GM12891 (cell line): Measurements from ENCODE around the gene MGLL.

Experiments
- DNase-seq: peaks from one replicate; pipeline ENCODE4 v3.0.0; 2011; ENCODE audit warnings: low spot score; ENCODE audit not compliant: insufficient read length
- FAIRE-seq: peaks from 2 replicates; lab custom pipeline; 2011; peaks lifted over from hg19 to GRCh38; lab: Jason Lieb, UNC
- PAX5 ChIP-seq: IDR thresholded peaks from 2 replicates; pipeline ENCODE4 v1.6.1; 2011; ENCODE audit warnings: low read length, moderate library complexity, mild to moderate bottlenecking; ENCODE audit not compliant: insufficient read depth, severe bottlenecking
- POLR2A ChIP-seq: IDR thresholded peaks from 2 replicates; pipeline ENCODE4 v1.6.1; 2011; ENCODE audit warnings: low read depth, low read length, control low read depth
- POLR2AphosphoS5 ChIP-seq: IDR thresholded peaks from 2 replicates; pipeline ENCODE4 v1.6.1; 2011; ENCODE audit warnings: low read depth, low read length, control low read depth
- POU2F2 ChIP-seq: IDR thresholded peaks from 2 replicates; pipeline ENCODE4 v1.6.1; 2011; ENCODE audit warnings: low read depth, mild to moderate bottlenecking, control low read depth, low read length, moderate library complexity
- SPI1 ChIP-seq: IDR thresholded peaks from 2 replicates; pipeline ENCODE4 v1.6.1; 2011; ENCODE audit warnings: low read depth, low read length, control low read depth
- TAF1 ChIP-seq: IDR thresholded peaks from 2 replicates; pipeline ENCODE4 v1.6.1; 2011; ENCODE audit warnings: low read depth, low read length, control low read depth

MGLL gene

GRCh38 chr3:127674790-127675189, 147.5 kb downstream of the MGLL start:
- DNase-seq (no peak), FAIRE-seq (no peak)
- TF ChIP-seq POLR2AphosphoS5 = no peak

- FAIRE-seq (no peak), DNase-seq (no peak)
- TF ChIP-seq SPI1 = no peak
- no peak for TF ChIP-seq POLR2A
- TF ChIP-seq PAX5 = no peak
- no peak for TF ChIP-seq POU2F2
- TF ChIP-seq POLR2AphosphoS5 = no peak
- TF ChIP-seq TAF1 = no peak
These were observed 148.1 kb downstream of the MGLL start for GRCh38 chr3:127674101-127674721.

- no peak for TF ChIP-seq SPI1
- no peak for TF ChIP-seq POLR2A
- TF ChIP-seq POLR2AphosphoS5 = no peak
- TF ChIP-seq TAF1 = no peak
- TF ChIP-seq PAX5 = no peak
- TF ChIP-seq POU2F2 = no peak
- DNase-seq (peak; percentile 52), FAIRE-seq (peak; percentile 33)
These were observed 148.9 kb downstream of the MGLL start for GRCh38 chr3:127673191-127674100.

GRCh38 chr3:127672429-127673190, 149.7 kb downstream of the MGLL start, which contains the start of gene ABTB1:
Gene ABTB1 (plus strand): TSS chr3:127672952. CDS start chr3:127673026, 74 bp downstream.
- FAIRE-seq (no peak), DNase-seq (peak; percentile 97)
- no peak for TF ChIP-seq PAX5
- TF ChIP-seq TAF1 = peak; percentile 48; the same call in 1 of the 2 replicates
- TF ChIP-seq SPI1 = no peak
- TF ChIP-seq POLR2A = no peak; the same call in 1 of the 2 replicates
- TF ChIP-seq POU2F2 = no peak
- TF ChIP-seq POLR2AphosphoS5 = peak; percentile 50; the same call in 1 of the 2 replicates

- no peak; the same call in 1 of the 2 replicates for TF ChIP-seq POLR2AphosphoS5
- no peak for TF ChIP-seq TAF1
- TF ChIP-seq SPI1 = no peak
- no peak for TF ChIP-seq POU2F2
- TF ChIP-seq POLR2A = no peak
- TF ChIP-seq PAX5 = no peak
- peak; percentile 93 for FAIRE-seq
- DNase-seq = peak; percentile 71
These were observed 150.5 kb downstream of the MGLL start for GRCh38 chr3:127671523-127672428.

GRCh38 chr3:127670761-127671522, 151.4 kb downstream of the MGLL start:
- FAIRE-seq (no peak), DNase-seq (no peak)
- no peak for TF ChIP-seq TAF1
- no peak for TF ChIP-seq POLR2AphosphoS5
- TF ChIP-seq PAX5 = no peak
- TF ChIP-seq SPI1 = no peak
- TF ChIP-seq POU2F2 = no peak
- TF ChIP-seq POLR2A = no peak

- no peak for FAIRE-seq
- TF ChIP-seq POLR2AphosphoS5 = no peak
- TF ChIP-seq SPI1 = no peak
- TF ChIP-seq POU2F2 = no peak
- no peak for DNase-seq
These were observed 152.1 kb downstream of the MGLL start for GRCh38 chr3:127670229-127670559.

GRCh38 chr3:127669541-127670228, 152.6 kb downstream of the MGLL start:
- FAIRE-seq (no peak), DNase-seq (no peak)
- TF ChIP-seq POLR2A (no peak), SPI1 (no peak)
